ENCODE results near the gene PKNOX2.

Gene PKNOX2

GRCh38 chr11:125175896-125176575, 11.5 kb downstream of the PKNOX2 start:
- peak overlapping the region; percentile 95 for H3K27ac Mint-ChIP-seq
- peak overlapping the region; percentile 63 for H3K4me3 Mint-ChIP-seq
- H3K9me3 Mint-ChIP-seq: no peaks in the 10 kb centered on the region
- H3K36me3 Mint-ChIP-seq (ENCODE audit: low read depth): no peaks in the 10 kb centered on the region
- no peak for DNase-seq
- peaks cover 3% of the 10 kb centered on the region for H3K27me3 Mint-ChIP-seq (ENCODE audit: low read depth, poor library complexity)
- H3K4me1 Mint-ChIP-seq: peaks cover 90% of the 10 kb centered on the region
- TF ChIP-seq, protein P1, sequence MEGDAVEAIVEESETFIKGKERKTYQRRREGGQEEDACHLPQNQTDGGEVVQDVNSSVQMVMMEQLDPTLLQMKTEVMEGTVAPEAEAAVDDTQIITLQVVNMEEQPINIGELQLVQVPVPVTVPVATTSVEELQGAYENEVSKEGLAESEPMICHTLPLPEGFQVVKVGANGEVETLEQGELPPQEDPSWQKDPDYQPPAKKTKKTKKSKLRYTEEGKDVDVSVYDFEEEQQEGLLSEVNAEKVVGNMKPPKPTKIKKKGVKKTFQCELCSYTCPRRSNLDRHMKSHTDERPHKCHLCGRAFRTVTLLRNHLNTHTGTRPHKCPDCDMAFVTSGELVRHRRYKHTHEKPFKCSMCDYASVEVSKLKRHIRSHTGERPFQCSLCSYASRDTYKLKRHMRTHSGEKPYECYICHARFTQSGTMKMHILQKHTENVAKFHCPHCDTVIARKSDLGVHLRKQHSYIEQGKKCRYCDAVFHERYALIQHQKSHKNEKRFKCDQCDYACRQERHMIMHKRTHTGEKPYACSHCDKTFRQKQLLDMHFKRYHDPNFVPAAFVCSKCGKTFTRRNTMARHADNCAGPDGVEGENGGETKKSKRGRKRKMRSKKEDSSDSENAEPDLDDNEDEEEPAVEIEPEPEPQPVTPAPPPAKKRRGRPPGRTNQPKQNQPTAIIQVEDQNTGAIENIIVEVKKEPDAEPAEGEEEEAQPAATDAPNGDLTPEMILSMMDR (IDR thresholded peaks at IDR 0.05): no peak

DNA sequence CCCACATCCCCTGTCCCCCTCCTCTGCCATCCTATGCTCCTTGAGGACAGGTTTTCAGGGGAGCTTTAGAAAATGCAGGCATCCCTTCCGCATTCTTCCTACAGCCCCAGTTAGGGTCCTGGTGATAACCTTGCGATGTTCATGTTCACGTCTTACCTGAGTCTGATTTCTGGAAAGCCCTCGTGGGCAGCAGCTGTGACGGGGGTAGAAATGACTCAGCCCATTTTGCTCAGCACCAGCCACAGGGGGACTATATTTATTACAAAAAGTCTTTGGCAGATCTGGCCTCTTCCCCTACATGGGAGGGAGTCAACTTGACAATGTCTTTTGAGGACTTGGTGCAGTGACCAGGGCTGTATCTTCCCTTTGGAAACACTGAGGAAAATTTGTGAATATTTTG, 12.3 kb downstream of the PKNOX2 start:
- peaks cover 88% of the 10 kb centered on the region for H3K4me1 Mint-ChIP-seq
- peak overlapping the region; percentile 95 for H3K27ac Mint-ChIP-seq
- H3K4me3 Mint-ChIP-seq: peak overlapping the region; percentile 63
- peaks cover 3% of the 10 kb centered on the region for H3K27me3 Mint-ChIP-seq (ENCODE audit: low read depth, poor library complexity)
- no peaks in the 10 kb centered on the region for H3K9me3 Mint-ChIP-seq
- H3K36me3 Mint-ChIP-seq (ENCODE audit: low read depth): no peaks in the 10 kb centered on the region
- no peak for DNase-seq
- TF ChIP-seq, protein P1 (IDR thresholded peaks at IDR 0.05): no peak

GRCh38 chr11:125177543-125177942, 13.0 kb downstream of the PKNOX2 start:
- H3K9me3 Mint-ChIP-seq: no peaks in the 10 kb centered on the region
- no peaks in the 10 kb centered on the region for H3K36me3 Mint-ChIP-seq (ENCODE audit: low read depth)
- peaks cover 3% of the 10 kb centered on the region for H3K27me3 Mint-ChIP-seq (ENCODE audit: low read depth, poor library complexity)
- DNase-seq: no peak
- TF ChIP-seq, protein P1 (IDR thresholded peaks at IDR 0.05): no peak
- H3K27ac Mint-ChIP-seq: peak overlapping the region; percentile 94
- peak overlapping the region; percentile 63 for H3K4me3 Mint-ChIP-seq
- peaks cover 85% of the 10 kb centered on the region for H3K4me1 Mint-ChIP-seq

- TF ChIP-seq, protein P1 (IDR thresholded peaks at IDR 0.05): no peak
- peak overlapping the region; percentile 10 for H3K27ac Mint-ChIP-seq
- H3K4me1 Mint-ChIP-seq: peaks cover 73% of the 10 kb centered on the region
- DNase-seq: no peak
- H3K4me3 Mint-ChIP-seq: peak overlapping the region; percentile 52
- no peaks in the 10 kb centered on the region for H3K9me3 Mint-ChIP-seq
- H3K27me3 Mint-ChIP-seq (ENCODE audit: low read depth, poor library complexity): peaks cover 5% of the 10 kb centered on the region
- peaks cover 8% of the 10 kb centered on the region for H3K36me3 Mint-ChIP-seq (ENCODE audit: low read depth)
These were observed 14.8 kb downstream of the PKNOX2 start for GRCh38 chr11:125179346-125179745.

DNA sequence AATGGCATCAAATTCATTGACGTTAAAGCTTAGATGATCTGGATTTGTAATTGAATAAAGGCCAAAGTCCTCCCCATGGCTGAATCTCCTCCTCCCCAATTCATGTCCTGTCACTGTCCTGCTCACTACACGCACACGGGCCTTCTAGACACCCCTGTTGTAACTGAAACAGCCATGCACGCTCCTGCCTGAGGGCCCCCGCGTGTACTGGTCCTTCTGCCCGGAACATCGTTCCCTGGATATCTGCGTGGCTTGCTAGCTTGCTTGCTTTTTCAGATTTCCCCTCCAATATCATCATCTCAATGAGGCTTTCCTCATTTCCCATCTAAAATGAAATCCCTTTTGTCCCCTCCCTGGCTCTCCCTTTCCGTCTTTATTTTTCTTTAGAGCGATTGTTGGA, 15.3 kb downstream of the PKNOX2 start:
- peak overlapping the region; percentile 12 for H3K27ac Mint-ChIP-seq
- peak overlapping the region; percentile 31 for H3K4me3 Mint-ChIP-seq
- peaks cover 5% of the 10 kb centered on the region for H3K27me3 Mint-ChIP-seq (ENCODE audit: low read depth, poor library complexity)
- peaks cover 71% of the 10 kb centered on the region for H3K4me1 Mint-ChIP-seq
- TF ChIP-seq, protein P1 (IDR thresholded peaks at IDR 0.05): no peak
- no peak for DNase-seq
- H3K9me3 Mint-ChIP-seq: no peaks in the 10 kb centered on the region
- H3K36me3 Mint-ChIP-seq (ENCODE audit: low read depth): peaks cover 12% of the 10 kb centered on the region
